Activated naive CD4-positive, alpha-beta T cell (primary cell): ENCODE results near the gene SULT1A2.
"Not testable (repeated sequence)": the region's sequence is repeated elsewhere in the genome, so short reads cannot be mapped to it uniquely, and the experiment has no call there.

ENCODE experiments used
- DNase-seq, 4 experiments: peaks; one replicate each; lab custom pipeline; 2025; lab: John Stamatoyannopoulos, UW

SULT1A2 gene

GRCh38 chr16:28591355-28591754 is 5.5 kb downstream of the SULT1A2 start:
- DNase-seq, result no peak

- no peak for DNase-seq
Measured at GRCh38 chr16:28590384-28591340, 6.2 kb downstream of the SULT1A2 start.

- no peak for DNase-seq
Measured at GRCh38 chr16:28589930-28590329, 6.9 kb downstream of the SULT1A2 start.

GRCh38 chr16:28589069-28589468 is 7.8 kb downstream of the SULT1A2 start:
- DNase-seq, result no peak

GRCh38 chr16:28587386-28587785 is 9.5 kb downstream of the SULT1A2 start:
- DNase-seq, result no peak

GRCh38 chr16:28586466-28586865 is 10.4 kb downstream of the SULT1A2 start:
- no peak for DNase-seq

- DNase-seq, result no peak
Measured at GRCh38 chr16:28585674-28586073, 11.2 kb downstream of the SULT1A2 start.

- no peak for DNase-seq
Measured at GRCh38 chr16:28580726-28581315, 16.0 kb downstream of the SULT1A2 start.

GRCh38 chr16:28575446-28576109 is 21.3 kb downstream of the SULT1A2 start:
- no peak for DNase-seq

GRCh38 chr16:28574925-28575324 is 21.9 kb downstream of the SULT1A2 start:
- no peak for DNase-seq

- no peak for DNase-seq
Measured at GRCh38 chr16:28573738-28574718, 22.8 kb downstream of the SULT1A2 start.

GRCh38 chr16:28572696-28573510 is 23.9 kb downstream of the SULT1A2 start:
- no peak for DNase-seq

GRCh38 chr16:28569968-28570752 is 26.7 kb downstream of the SULT1A2 start:
- DNase-seq, result no peak

GRCh38 chr16:28569021-28569420 is 27.8 kb downstream of the SULT1A2 start:
- no peak for DNase-seq

GRCh38 chr16:28567292-28567691 is 29.6 kb downstream of the SULT1A2 start:
- no peak for DNase-seq

- DNase-seq, result not testable (repeated sequence)
Measured at GRCh38 chr16:28566233-28566925, 30.5 kb downstream of the SULT1A2 start.

- no peak for DNase-seq
Measured at GRCh38 chr16:28563218-28563617, 33.6 kb downstream of the SULT1A2 start.

- DNase-seq, result no peak
Measured at GRCh38 chr16:28562199-28562598, 34.7 kb downstream of the SULT1A2 start.

GRCh38 chr16:28561557-28562187 is 35.2 kb downstream of the SULT1A2 start:
- no peak for DNase-seq
